ENCODE data around the gene LMF1.
A peak's percentile ranks its signal among the peaks of the same experiment; 100 is the strongest.
"Not testable (repeated sequence)": the region's sequence is repeated elsewhere in the genome, so short reads cannot be mapped to it uniquely, and the experiment has no call there.

LMF1 gene

GRCh38 chr16:839643-840408, 131.0 kb downstream of the LMF1 start:
- DNase-seq (ENCODE audit: insufficient read length, low spot score) (no peak), FAIRE-seq (no peak)

GRCh38 chr16:838741-839140, 132.0 kb downstream of the LMF1 start:
- DNase-seq (ENCODE audit: insufficient read length, low spot score) (no peak), FAIRE-seq (no peak)

GRCh38 chr16:836822-837221, 134.0 kb downstream of the LMF1 start:
- FAIRE-seq; DNase-seq (ENCODE audit: insufficient read length, low spot score): not testable (repeated sequence)

- FAIRE-seq (no peak), DNase-seq (ENCODE audit: insufficient read length, low spot score) (no peak)
Measured at GRCh38 chr16:836221-836620, 134.6 kb downstream of the LMF1 start.

- FAIRE-seq, result no peak
- no peak for DNase-seq (ENCODE audit: insufficient read length, low spot score)
Measured at GRCh38 chr16:835373-835772, 135.4 kb downstream of the LMF1 start.

GRCh38 chr16:833411-833810, 137.4 kb downstream of the LMF1 start:
- FAIRE-seq, result no peak
- no peak for DNase-seq (ENCODE audit: insufficient read length, low spot score)

GRCh38 chr16:832652-833336, 138.0 kb downstream of the LMF1 start:
- FAIRE-seq (no peak), DNase-seq (ENCODE audit: insufficient read length, low spot score) (no peak)

GRCh38 chr16:831571-832413, 139.0 kb downstream of the LMF1 start:
- DNase-seq (ENCODE audit: insufficient read length, low spot score) (no peak), FAIRE-seq (no peak)

- DNase-seq (ENCODE audit: insufficient read length, low spot score) (no peak), FAIRE-seq (no peak)
Measured at GRCh38 chr16:830871-831570, 139.8 kb downstream of the LMF1 start.

- DNase-seq (ENCODE audit: insufficient read length, low spot score) (no peak), FAIRE-seq (no peak)
Measured at GRCh38 chr16:830107-830870, 140.5 kb downstream of the LMF1 start.

GRCh38 chr16:828891-829290, 141.9 kb downstream of the LMF1 start:
- DNase-seq (ENCODE audit: insufficient read length, low spot score), result no peak
- FAIRE-seq, result no peak

GRCh38 chr16:827513-827912, 143.3 kb downstream of the LMF1 start:
- no peak for FAIRE-seq
- no peak for DNase-seq (ENCODE audit: insufficient read length, low spot score)

GRCh38 chr16:825341-826061, 145.3 kb downstream of the LMF1 start:
- no peak for DNase-seq (ENCODE audit: insufficient read length, low spot score)

GRCh38 chr16:824601-825000, 146.2 kb downstream of the LMF1 start:
- DNase-seq (ENCODE audit: insufficient read length, low spot score) (no peak), FAIRE-seq (no peak)

More at GRCh38 chr16:825341-826061, 145.3 kb downstream of the LMF1 start:
- no peak for FAIRE-seq

GRCh38 chr16:824194-824593, 146.6 kb downstream of the LMF1 start:
- FAIRE-seq (peak; percentile 79), DNase-seq (ENCODE audit: insufficient read length, low spot score) (no peak)

- DNase-seq (ENCODE audit: insufficient read length, low spot score) (no peak), FAIRE-seq (no peak)
Measured at GRCh38 chr16:822909-823297, 147.9 kb downstream of the LMF1 start.

GRCh38 chr16:822174-822908, 148.4 kb downstream of the LMF1 start:
- no peak for DNase-seq (ENCODE audit: insufficient read length, low spot score)
- FAIRE-seq, result no peak

- FAIRE-seq (no peak), DNase-seq (ENCODE audit: insufficient read length, low spot score) (no peak)
Measured at GRCh38 chr16:821751-822150, 149.0 kb downstream of the LMF1 start.

GRCh38 chr16:820748-821147, 150.0 kb downstream of the LMF1 start:
- DNase-seq (ENCODE audit: insufficient read length, low spot score) (no peak), FAIRE-seq (no peak)
